ENCODE measurements around the gene KIAA1217.

Gene KIAA1217

DNA sequence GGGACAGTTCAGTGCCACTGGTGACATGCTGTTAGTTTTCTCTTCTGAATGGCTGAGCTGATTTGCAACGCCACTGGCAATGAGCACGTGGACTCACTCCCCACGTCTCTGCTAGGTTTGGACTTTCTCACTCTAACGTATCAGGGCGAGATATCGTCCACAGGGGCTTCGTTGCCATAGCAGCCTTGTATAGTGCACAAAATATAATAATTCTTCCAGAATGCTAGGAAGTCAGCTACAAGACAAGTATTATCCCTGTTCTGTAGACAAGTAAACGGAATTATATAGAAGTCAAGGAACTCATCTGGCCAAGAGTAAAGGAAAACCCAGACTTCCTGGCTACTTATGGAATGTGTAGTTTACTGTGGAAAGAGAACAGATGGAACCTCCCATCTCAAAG is 288.0 kb downstream of the KIAA1217 start:
- in situ Hi-C loops (cut with HindIII; ENCODE audit: low sequenced_read_pairs) = no loop called here
- TF ChIP-seq, protein P1, sequence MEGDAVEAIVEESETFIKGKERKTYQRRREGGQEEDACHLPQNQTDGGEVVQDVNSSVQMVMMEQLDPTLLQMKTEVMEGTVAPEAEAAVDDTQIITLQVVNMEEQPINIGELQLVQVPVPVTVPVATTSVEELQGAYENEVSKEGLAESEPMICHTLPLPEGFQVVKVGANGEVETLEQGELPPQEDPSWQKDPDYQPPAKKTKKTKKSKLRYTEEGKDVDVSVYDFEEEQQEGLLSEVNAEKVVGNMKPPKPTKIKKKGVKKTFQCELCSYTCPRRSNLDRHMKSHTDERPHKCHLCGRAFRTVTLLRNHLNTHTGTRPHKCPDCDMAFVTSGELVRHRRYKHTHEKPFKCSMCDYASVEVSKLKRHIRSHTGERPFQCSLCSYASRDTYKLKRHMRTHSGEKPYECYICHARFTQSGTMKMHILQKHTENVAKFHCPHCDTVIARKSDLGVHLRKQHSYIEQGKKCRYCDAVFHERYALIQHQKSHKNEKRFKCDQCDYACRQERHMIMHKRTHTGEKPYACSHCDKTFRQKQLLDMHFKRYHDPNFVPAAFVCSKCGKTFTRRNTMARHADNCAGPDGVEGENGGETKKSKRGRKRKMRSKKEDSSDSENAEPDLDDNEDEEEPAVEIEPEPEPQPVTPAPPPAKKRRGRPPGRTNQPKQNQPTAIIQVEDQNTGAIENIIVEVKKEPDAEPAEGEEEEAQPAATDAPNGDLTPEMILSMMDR (IDR thresholded peaks at IDR 0.05; ENCODE audit: low read depth, low read length, missing control alignments) = no peak
- no peak overlapping the region for H3K4me3 ChIP-seq (ENCODE audit: low read depth, low read length)
- no peak for DNase-seq (ENCODE audit: low read depth)

DNA sequence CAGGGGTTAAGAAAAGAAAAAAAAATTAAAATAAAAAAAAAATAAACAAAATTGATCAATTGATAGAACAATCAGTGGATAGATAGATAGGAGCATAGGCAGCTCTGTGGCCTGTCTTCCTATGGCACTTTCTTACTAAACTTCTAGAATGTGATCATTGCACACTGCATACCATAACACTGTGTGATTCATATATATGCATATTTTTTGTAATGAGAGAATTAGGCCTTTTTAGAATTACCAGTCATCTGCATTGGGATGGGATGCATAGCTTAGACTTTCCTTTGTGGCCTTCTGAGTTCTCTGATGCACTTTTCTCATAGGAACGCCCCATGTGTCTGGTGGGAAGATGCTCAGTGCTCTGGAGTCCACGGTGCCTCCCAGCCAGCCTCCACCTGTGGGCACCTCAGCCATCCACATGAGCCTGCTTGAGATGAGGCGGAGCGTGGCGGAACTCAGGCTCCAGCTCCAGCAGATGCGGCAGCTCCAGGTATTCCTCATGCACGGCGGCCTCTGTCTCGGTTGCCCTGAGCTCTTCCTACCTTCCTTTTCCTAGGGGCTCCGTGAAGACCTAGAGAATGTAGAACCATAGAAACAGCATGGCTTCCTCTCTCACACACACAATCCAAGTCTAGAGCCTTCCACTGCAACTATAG is 292.2 kb downstream of the KIAA1217 start:
- no peak overlapping the region for H3K4me3 ChIP-seq (ENCODE audit: low read depth, low read length)
- in situ Hi-C loops (cut with HindIII; ENCODE audit: low sequenced_read_pairs) = loop anchor here (25.0 kb wide), 1 partner anchor 514 kb away; no protein-coding TSS in a partner anchor
- DNase-seq (ENCODE audit: low read depth) = no peak
- TF ChIP-seq, protein P1 (IDR thresholded peaks at IDR 0.05; ENCODE audit: low read depth, low read length, missing control alignments) = no peak

DNA sequence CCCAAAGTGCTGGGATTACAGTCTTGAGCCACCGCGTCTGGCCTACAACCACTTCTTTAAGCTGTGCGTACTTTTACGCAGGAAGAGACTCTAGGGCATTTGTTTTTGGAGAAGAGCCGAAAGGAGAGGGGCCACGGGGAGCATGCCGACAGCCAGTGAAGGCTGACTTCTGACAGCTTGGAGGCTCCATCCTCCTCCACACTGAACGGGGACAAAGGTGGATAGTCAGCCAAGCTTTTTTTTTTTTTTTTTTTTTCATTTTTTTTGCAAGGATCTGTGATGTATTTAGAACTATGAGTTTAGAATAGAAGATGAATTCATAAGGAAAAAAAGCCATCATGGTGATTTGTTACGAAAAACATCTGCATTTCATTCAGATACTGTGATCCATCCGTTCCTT is 293.1 kb downstream of the KIAA1217 start:
- in situ Hi-C loops (cut with HindIII; ENCODE audit: low sequenced_read_pairs) = loop anchor here (25.0 kb wide), 1 partner anchor 515 kb away; no protein-coding TSS in a partner anchor
- TF ChIP-seq, protein P1 (IDR thresholded peaks at IDR 0.05; ENCODE audit: low read depth, low read length, missing control alignments) = no peak
- no peak for DNase-seq (ENCODE audit: low read depth)
- no peak overlapping the region for H3K4me3 ChIP-seq (ENCODE audit: low read depth, low read length)

DNA sequence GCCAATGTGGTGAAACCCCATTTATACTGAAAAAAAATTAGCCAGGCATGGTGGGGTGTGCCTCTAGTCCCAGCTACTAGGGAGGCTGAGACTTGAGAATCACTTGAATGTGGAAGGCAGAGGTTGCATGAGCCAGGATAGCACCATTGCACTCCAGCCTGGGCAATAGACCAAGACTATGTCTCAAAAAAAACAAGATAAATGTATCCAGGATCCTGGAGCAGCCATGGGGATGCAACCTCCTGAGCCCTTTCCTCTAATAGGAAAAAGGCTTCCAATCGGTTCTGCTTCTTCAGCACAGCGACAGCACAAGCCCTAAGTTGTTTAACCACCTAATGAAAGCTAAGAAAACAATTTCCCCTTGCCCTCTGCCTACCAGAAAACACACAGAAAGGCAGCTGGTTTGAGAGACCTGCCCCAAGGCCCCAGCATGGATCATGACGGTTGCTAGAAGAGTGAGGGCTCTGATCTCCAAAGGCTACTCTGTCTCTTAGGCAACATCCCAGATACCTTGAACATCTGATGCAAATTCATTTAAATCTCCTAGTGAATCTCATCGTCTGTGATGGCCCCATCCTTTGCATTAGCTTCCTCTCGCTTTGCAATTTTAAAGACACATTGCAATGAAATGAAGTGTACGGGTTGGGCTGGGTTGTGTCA is 294.0 kb downstream of the KIAA1217 start:
- DNase-seq (ENCODE audit: low read depth) = no peak
- TF ChIP-seq, protein P1 (IDR thresholded peaks at IDR 0.05; ENCODE audit: low read depth, low read length, missing control alignments) = no peak
- H3K4me3 ChIP-seq (ENCODE audit: low read depth, low read length) = no peak overlapping the region
- in situ Hi-C loops (cut with HindIII; ENCODE audit: low sequenced_read_pairs) = loop anchor here (25.0 kb wide), 1 partner anchor 516 kb away; no protein-coding TSS in a partner anchor

DNA sequence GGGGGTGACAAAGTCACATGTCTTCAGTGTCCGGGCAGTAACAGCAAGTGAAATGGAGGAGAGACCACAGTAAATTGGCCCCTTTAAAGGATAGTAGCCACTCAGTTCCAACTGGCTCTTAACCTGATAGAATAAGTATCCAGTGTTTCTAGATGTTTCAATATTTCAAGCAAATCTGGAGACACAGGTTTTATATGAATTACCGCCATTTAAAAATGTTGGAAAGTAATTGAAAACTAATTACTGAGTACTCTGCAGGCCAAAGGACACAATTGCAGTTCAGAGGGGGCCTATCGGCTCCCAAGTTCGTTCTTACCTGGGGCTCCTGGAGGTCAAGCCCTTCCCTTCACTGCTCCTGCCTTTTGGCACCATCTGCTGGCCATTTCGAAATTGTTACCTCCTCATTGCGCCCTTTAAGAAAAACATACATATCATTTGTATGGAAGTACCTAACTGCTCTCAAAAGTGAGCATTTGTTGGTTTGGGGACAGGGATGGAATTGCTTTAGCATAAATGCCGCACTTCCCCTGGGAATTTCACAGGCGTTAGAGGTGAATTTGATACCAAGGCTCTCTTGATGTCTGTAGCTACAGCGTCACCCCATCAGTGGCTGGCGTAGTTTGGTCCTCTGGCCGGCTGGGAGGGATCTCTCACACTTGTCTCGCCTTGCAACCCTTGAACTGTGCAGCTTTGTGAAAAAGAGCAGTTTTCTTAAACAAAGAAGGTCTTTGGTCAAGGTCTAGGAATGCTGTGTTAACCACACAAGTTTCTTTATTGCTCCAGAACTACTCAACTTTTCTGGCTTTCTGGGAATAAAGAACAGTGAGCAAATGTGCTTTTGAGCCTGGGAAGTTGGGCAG is 294.8 kb downstream of the KIAA1217 start:
- in situ Hi-C loops (cut with HindIII; ENCODE audit: low sequenced_read_pairs) = loop anchor here (25.0 kb wide), 1 partner anchor 516 kb away; no protein-coding TSS in a partner anchor
- DNase-seq (ENCODE audit: low read depth) = peak; percentile 44
- TF ChIP-seq, protein P1 (IDR thresholded peaks at IDR 0.05; ENCODE audit: low read depth, low read length, missing control alignments) = peak; percentile 65
- H3K4me3 ChIP-seq (ENCODE audit: low read depth, low read length) = no peak overlapping the region

DNA sequence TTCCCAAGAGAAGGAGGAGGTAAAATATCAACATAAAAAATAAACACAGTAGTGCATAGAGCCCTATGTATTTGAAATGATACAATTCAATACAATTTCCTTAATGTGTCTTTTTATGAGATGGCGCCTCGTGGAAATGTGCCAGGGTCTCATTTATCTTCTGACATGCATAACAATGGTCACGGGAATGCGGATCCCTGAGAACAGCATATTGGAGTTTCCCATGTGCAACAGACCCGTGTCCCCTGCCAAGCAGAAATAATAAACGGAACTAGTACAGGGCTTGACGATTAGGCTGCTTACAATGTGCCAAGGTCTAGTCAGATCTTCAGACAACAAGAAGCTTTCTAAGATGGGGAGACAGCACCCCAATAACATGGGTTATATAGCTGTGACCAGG is 296.8 kb downstream of the KIAA1217 start:
- in situ Hi-C loops (cut with HindIII; ENCODE audit: low sequenced_read_pairs) = loop anchor here (5.0 to 25.0 kb wide), 2 partner anchors 308 to 518 kb away; no protein-coding TSS in a partner anchor
- DNase-seq (ENCODE audit: low read depth) = peak; percentile 63
- TF ChIP-seq, protein P1 (IDR thresholded peaks at IDR 0.05; ENCODE audit: low read depth, low read length, missing control alignments) = no peak

More for the DNA sequence above, 296.8 kb downstream of the KIAA1217 start:
- H3K4me3 ChIP-seq (ENCODE audit: low read depth, low read length) = no peak overlapping the region

Data from astrocyte of the cerebellum (primary cell).